K562 (cell line): ENCODE data around the gene UBA7.

ENCODE experiments used
- CHD4 ChIP-seq: fragments of 200-600 bp; sonication (generic); IDR thresholded peaks from 3 replicates; pipeline ENCODE4 v1.6.1; 2012; ENCODE audit warnings: low read depth, mild to moderate bottlenecking, mixed read lengths, low read length, inconsistent platforms; ENCODE audit not compliant: insufficient read depth, insufficient replicate concordance, poor library complexity, severe bottlenecking
- MAFF ChIP-seq: IDR thresholded peaks from 2 replicates; pipeline ENCODE4 v1.6.1; 2012; ENCODE audit warnings: low read length, improper control_type of control experiment
- SMC3 ChIP-seq: conservative IDR thresholded peaks from 2 replicates; pipeline ENCODE4 v1.6.1; 2011; ENCODE audit warnings: low read depth, low read length, improper control_type of control experiment; ENCODE audit not compliant: insufficient read depth
- TCF7 ChIP-seq: sonication (generic); IDR thresholded peaks from 2 replicates; pipeline ENCODE4 v1.6.1; 2016; ENCODE audit warnings: antibody characterized with exemption, borderline replicate concordance
- ZNF263 ChIP-seq: sonication (generic); formaldehyde crosslinking; IDR thresholded peaks from 2 replicates; pipeline ENCODE4 v1.8.0; 2022; ENCODE audit warnings: mild to moderate bottlenecking, missing genetic modification reagents, borderline replicate concordance
- TF ChIP-seq, protein P1 (sequence below), 3 experiments: IDR thresholded peaks in 2 of 3; conservative IDR thresholded peaks in 1 of 3; 2 replicates each; pipeline ENCODE4 v1.5.1; 2011 to 2012; ENCODE audit warnings: low read length in 3 of 3, mild to moderate bottlenecking in 3 of 3, control low read depth in 2 of 3, improper control_type of control experiment in 1 of 3, inconsistent platforms in 1 of 3, low read depth in 1 of 3, mixed read lengths in 1 of 3, moderate library complexity in 1 of 3; ENCODE audit not compliant: insufficient read depth in 2 of 3
- TF ChIP-seq, protein P2 (sequence below), 2 experiments: fragments of 450-650 bp; IDR thresholded peaks; 2 replicates each; pipeline ENCODE4 v1.6.1; 2016; ENCODE audit warnings: mild to moderate bottlenecking in 2 of 2, borderline replicate concordance in 1 of 2, low read depth in 1 of 2, moderate library complexity in 1 of 2

DNA sequence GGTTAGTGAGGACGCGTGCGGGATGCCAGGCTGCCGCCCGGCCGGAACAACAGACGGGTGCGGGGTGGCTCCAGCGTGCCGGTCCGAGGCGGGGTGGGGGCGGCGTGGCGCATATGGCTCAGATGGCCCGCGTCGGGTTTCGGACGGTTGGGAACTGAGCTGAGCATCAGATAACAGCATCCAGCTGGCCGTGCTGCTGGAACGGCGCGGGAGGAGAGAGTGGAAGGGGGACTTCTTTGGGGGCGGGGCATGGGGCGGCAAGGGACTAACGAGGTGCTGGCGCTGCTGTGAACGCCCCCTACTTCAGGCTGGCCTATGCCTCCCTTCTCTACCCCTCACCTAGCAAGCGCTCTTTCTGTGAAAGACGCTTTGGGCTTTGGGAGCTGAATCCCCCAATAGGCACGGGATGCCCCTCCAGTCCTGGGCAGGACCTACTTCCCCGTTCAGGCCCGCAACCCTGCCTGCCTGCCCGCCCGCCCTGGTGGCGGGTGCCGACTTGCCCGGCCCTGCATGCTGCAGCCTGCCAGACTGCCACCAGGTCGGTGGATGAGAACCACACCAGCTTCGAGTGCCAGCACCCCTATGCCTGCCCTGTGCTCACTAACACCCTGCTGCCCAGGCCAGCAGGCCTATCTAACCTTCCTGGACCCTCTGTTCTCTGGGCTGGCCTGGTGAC, 10.2 kb downstream of the UBA7 start:
- TF ChIP-seq TCF7, result no peak
- TF ChIP-seq MAFF, result no peak
- TF ChIP-seq, protein P1, sequence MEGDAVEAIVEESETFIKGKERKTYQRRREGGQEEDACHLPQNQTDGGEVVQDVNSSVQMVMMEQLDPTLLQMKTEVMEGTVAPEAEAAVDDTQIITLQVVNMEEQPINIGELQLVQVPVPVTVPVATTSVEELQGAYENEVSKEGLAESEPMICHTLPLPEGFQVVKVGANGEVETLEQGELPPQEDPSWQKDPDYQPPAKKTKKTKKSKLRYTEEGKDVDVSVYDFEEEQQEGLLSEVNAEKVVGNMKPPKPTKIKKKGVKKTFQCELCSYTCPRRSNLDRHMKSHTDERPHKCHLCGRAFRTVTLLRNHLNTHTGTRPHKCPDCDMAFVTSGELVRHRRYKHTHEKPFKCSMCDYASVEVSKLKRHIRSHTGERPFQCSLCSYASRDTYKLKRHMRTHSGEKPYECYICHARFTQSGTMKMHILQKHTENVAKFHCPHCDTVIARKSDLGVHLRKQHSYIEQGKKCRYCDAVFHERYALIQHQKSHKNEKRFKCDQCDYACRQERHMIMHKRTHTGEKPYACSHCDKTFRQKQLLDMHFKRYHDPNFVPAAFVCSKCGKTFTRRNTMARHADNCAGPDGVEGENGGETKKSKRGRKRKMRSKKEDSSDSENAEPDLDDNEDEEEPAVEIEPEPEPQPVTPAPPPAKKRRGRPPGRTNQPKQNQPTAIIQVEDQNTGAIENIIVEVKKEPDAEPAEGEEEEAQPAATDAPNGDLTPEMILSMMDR (IDR thresholded peaks at IDR 0.05 in 2 of 3, conservative IDR thresholded peaks at IDR 0.05 in 1 of 3; ENCODE audit: insufficient read depth in 2 of 3, low read depth in 1 of 3, low read length in 3 of 3), result no peak
- no peak for TF ChIP-seq ZNF263 (CRISPR knock-in tag)
- no peak for TF ChIP-seq SMC3
- TF ChIP-seq CHD4, result no peak
- TF ChIP-seq, protein P2, sequence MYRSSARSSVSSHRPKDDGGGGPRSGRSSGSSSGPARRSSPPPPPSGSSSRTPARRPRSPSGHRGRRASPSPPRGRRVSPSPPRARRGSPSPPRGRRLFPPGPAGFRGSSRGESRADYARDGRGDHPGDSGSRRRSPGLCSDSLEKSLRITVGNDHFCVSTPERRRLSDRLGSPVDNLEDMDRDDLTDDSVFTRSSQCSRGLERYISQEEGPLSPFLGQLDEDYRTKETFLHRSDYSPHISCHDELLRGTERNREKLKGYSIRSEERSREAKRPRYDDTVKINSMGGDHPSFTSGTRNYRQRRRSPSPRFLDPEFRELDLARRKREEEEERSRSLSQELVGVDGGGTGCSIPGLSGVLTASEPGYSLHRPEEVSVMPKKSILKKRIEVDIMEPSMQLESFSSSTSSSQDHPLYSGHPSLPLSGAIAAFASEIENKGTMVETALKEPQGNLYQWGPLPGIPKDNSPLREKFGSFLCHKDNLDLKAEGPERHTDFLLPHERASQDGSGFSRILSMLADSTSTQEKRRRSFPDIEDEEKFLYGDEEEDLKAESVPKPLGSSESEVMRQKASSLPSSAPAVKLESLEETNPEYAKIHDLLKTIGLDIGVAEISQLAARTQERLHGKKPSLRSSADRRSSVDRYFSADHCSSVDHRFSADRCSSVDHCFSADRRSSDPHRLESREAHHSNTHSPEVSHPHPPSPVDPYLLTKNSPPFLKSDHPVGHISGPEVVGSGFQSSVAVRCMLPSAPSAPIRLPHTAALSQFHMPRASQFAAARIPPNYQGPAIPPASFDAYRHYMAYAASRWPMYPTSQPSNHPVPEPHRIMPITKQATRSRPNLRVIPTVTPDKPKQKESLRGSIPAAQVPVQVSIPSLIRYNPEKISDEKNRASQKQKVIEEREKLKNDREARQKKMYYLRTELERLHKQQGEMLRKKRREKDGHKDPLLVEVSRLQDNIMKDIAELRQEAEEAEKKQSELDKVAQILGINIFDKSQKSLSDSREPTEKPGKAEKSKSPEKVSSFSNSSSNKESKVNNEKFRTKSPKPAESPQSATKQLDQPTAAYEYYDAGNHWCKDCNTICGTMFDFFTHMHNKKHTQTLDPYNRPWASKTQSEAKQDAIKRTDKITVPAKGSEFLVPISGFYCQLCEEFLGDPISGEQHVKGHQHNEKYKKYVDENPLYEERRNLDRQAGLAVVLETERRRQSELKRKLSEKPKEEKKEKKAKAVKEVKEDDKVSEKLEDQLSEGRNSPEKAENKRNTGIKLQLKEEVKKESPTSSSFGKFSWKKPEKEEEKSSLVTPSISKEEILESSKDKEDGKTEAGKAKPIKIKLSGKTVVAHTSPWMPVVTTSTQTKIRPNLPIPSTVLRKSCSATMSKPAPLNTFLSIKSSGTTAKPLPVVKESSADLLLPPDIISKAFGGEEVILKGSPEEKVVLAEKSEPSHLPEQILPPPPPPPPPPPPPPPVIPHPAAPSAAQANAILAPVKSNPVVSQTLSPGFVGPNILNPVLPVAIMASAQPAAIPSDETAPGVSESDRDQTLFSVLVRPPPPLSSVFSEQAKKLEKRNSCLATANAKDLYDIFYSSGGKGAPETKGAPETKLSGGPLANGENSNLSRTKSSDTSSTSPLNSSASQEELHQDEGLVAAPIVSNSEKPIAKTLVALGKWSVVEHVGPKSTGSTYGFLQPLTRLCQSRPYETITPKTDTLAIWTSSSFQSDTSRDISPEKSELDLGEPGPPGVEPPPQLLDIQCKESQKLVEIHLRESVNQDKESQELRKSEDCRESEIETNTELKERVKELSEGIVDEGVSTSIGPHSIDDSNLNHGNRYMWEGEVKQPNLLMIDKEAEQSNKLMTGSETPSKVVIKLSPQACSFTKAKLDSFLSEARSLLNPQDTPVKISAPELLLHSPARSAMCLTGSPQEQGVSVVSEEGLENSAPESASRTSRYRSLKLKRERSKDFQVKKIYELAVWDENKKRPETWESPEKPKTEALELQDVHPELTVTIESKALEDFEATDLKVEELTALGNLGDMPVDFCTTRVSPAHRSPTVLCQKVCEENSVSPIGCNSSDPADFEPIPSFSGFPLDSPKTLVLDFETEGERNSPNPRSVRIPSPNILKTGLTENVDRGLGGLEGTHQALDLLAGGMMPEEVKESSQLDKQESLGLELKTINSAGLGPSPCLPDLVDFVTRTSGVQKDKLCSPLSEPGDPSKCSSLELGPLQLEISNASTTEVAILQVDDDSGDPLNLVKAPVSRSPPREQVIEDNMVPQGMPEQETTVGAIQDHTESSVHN (IDR thresholded peaks at IDR 0.05; ENCODE audit: borderline replicate concordance in 1 of 2, low read depth in 1 of 2), result no peak
